CD4-positive, alpha-beta memory T cell (primary cell): ENCODE data around the gene NOC3L. TPM values are rescaled to one million over a fixed set of nuclear protein-coding genes. Genes with fewer than 3 reads are reported as not detected.
A peak's percentile ranks its signal among the peaks of the same experiment; 100 is the strongest.
"Not testable (repeated sequence)": the region's sequence is repeated elsewhere in the genome, so short reads cannot be mapped to it uniquely, and the experiment has no call there.

Experiments used
- CTCF ChIA-PET: fragments of 350-600 bp; sonication (Branson Sonifier 250); formaldehyde crosslinking; loops from one replicate; lab custom pipeline; 2021; ENCODE audit warnings: inconsistent platforms; ENCODE audit not compliant: partially characterized antibody; lab: Charles Lee
- POLR2A ChIA-PET: fragments of 350-600 bp; sonication (Branson Sonifier 250); formaldehyde crosslinking; loops from one replicate; lab custom pipeline; 2021; ENCODE audit not compliant: partially characterized antibody; lab: Charles Lee
- DNase-seq, 5 donors: peaks; one replicate each; pipeline versions ENCODE4 v3.0.0 to v3.0.0-alpha.2; 2020 to 2022; ENCODE audit warnings: mixed read lengths in 1 of 5
- H3K27ac ChIP-seq: one replicate; pipeline ENCODE4 v1.7.0; 2013; ENCODE audit warnings: low read depth, low read length
- H3K27me3 ChIP-seq: 2 replicates; pipeline ENCODE4 v1.7.0; 2013; ENCODE audit warnings: mild to moderate bottlenecking, low read length, moderate library complexity; ENCODE audit not compliant: insufficient read depth
- H3K36me3 ChIP-seq: 2 replicates; pipeline ENCODE4 v1.7.0; 2013; ENCODE audit warnings: mild to moderate bottlenecking, low read length, moderate library complexity; ENCODE audit not compliant: insufficient read depth
- H3K4me1 ChIP-seq: 2 replicates; pipeline ENCODE4 v1.7.0; 2013; ENCODE audit warnings: mild to moderate bottlenecking, low read length, moderate library complexity; ENCODE audit not compliant: insufficient read depth
- H3K4me3 ChIP-seq, 2 donors: one replicate each; pipeline ENCODE4 v1.7.0; 2013; ENCODE audit warnings: low read length in 2 of 2, mild to moderate bottlenecking in 1 of 2
- H3K9me3 ChIP-seq, 2 donors: one replicate each; pipeline ENCODE4 v1.7.0; 2013; ENCODE audit warnings: low read length in 2 of 2, control low read depth in 1 of 2; ENCODE audit not compliant: control insufficient read depth in 1 of 2
- H3K27ac Mint-ChIP-seq, 7 donors: one replicate each; pipeline ENCODE4 v1.8.0; 2020 to 2021; ENCODE audit warnings: mixed read lengths in 7 of 7, mild to moderate bottlenecking in 6 of 7, inconsistent platforms in 3 of 7, moderate library complexity in 3 of 7
- H3K27me3 Mint-ChIP-seq, 2 donors: one replicate each; pipeline ENCODE4 v1.8.0; 2020 to 2021; ENCODE audit warnings: mixed read lengths in 2 of 2
- H3K36me3 Mint-ChIP-seq, 2 donors: one replicate each; pipeline ENCODE4 v1.8.0; 2020 to 2021; ENCODE audit warnings: mixed read lengths in 2 of 2, inconsistent platforms in 1 of 2, mild to moderate bottlenecking in 1 of 2
- H3K4me1 Mint-ChIP-seq, 4 donors: one replicate each; pipeline ENCODE4 v1.8.0; 2020 to 2021; ENCODE audit warnings: mixed read lengths in 4 of 4, mild to moderate bottlenecking in 1 of 4
- H3K4me3 Mint-ChIP-seq, 8 donors: one replicate each; pipeline ENCODE4 v1.8.0; 2020 to 2021; ENCODE audit warnings: mixed read lengths in 8 of 8, mild to moderate bottlenecking in 7 of 8, moderate library complexity in 6 of 8, inconsistent platforms in 3 of 8
- H3K9me3 Mint-ChIP-seq, 8 donors: one replicate each; pipeline ENCODE4 v1.8.0; 2020 to 2021; ENCODE audit warnings: mixed read lengths in 8 of 8, mild to moderate bottlenecking in 5 of 8, inconsistent platforms in 3 of 8, moderate library complexity in 1 of 8
- intact Hi-C: fragments of 100-400 bp; cut with micrococcal nuclease; formaldehyde crosslinking; loops from one replicate; pipeline ENCODE4 v1.15.1; 2023
- polyA plus RNA-seq, 2 donors: library from polyadenylated mRNA; unstranded; fragments of 300-500 nt; fragmentation: Illumina TruSeq; gene quantifications; one replicate each; pipeline ENCODE4 v1.2.3, GENCODE V29; 2021
- total RNA-seq, 2 experiments: library from RNA; stranded (reverse); gene quantifications; one replicate each; pipeline ENCODE4 v1.2.3, GENCODE V29; 2021

NOC3L gene
- total and polyA plus RNA-seq, 4 experiments from 2014 or later: 6.2 to 22.5 (median 18.8) TPM

- Mint-ChIP-seq H3K36me3 (peaks cover 54 to 58% of the 10 kb centered on the region in 2 donors), H3K27ac (peak overlapping the region in 2 of 7 donors; percentile 9 to 46)
- H3K4me1 ChIP-seq, H3K27me3 Mint-ChIP-seq, H3K4me3 Mint-ChIP-seq, H3K9me3 ChIP-seq, POLR2A ChIA-PET, H3K27ac ChIP-seq, DNase-seq, H3K9me3 Mint-ChIP-seq, H3K4me1 Mint-ChIP-seq, H3K4me3 ChIP-seq, H3K27me3 ChIP-seq, intact Hi-C loops: not testable (repeated sequence)
- H3K36me3 ChIP-seq: peaks cover 55% of the 10 kb centered on the region
- CTCF ChIA-PET: interaction anchor here (1.0 to 1.6 kb wide), 3 partner anchors 12 to 29 kb away, joined by 3 to 5 read pairs (median 5); partner anchors contain the start of gene NOC3L
Observed at GRCh38 chr10:94350500-94350899, 12.2 kb downstream of the NOC3L start.

- peak overlapping the region in 1 of 7 donors; percentile 31 for H3K27ac Mint-ChIP-seq
- no peaks in the 10 kb centered on the region for H3K4me1 ChIP-seq
- intact Hi-C loops: no loop called here
- no peaks in the 10 kb centered on the region for H3K9me3 Mint-ChIP-seq
- peaks cover 59% of the 10 kb centered on the region for H3K36me3 ChIP-seq
- DNase-seq: no peak
- H3K36me3 Mint-ChIP-seq: peaks cover 59% of the 10 kb centered on the region in 2 donors
- POLR2A ChIA-PET: no interaction called here
- no peaks in the 10 kb centered on the region for H3K27me3 ChIP-seq
- peaks cover 0 to 1% (median 0%) of the 10 kb centered on the region in 4 donors for H3K4me1 Mint-ChIP-seq
- H3K9me3 ChIP-seq: no peaks in the 10 kb centered on the region
- CTCF ChIA-PET: interaction anchor here (1.5 to 1.6 kb wide), 2 partner anchors 13 to 28 kb away, joined by 5 read pairs; partner anchors contain the start of gene NOC3L
- H3K4me3 Mint-ChIP-seq: no peak overlapping the region
- H3K4me3 ChIP-seq: no peak overlapping the region
- no peaks in the 10 kb centered on the region for H3K27me3 Mint-ChIP-seq
- H3K27ac ChIP-seq: no peak overlapping the region
Observed at GRCh38 chr10:94349327-94349726, 13.4 kb downstream of the NOC3L start.

GRCh38 chr10:94344522-94345122 lies 18.1 kb downstream of the NOC3L start:
- peak overlapping the region in 1 of 7 donors; percentile 52 for H3K27ac Mint-ChIP-seq
- Histone ChIP-seq H3K27ac (no peak overlapping the region), H3K4me1 (no peaks in the 10 kb centered on the region), H3K4me3 (no peak overlapping the region), H3K27me3 (no peaks in the 10 kb centered on the region), H3K36me3 (peaks cover 47% of the 10 kb centered on the region), H3K9me3 (no peaks in the 10 kb centered on the region)
- ChIA-PET CTCF (interaction anchor here (2.6 kb wide), 1 partner anchor 24 kb away, joined by 14 read pairs; no protein-coding TSS in a partner anchor), POLR2A (no interaction called here)
- H3K4me3 Mint-ChIP-seq: no peak overlapping the region
- peaks cover 0 to 3% (median 1%) of the 10 kb centered on the region in 4 donors for H3K4me1 Mint-ChIP-seq
- no peaks in the 10 kb centered on the region for H3K27me3 Mint-ChIP-seq
- H3K9me3 Mint-ChIP-seq: no peaks in the 10 kb centered on the region
- no peak for DNase-seq
- intact Hi-C loops: no loop called here
- H3K36me3 Mint-ChIP-seq: peaks cover 47 to 57% of the 10 kb centered on the region in 2 donors

GRCh38 chr10:94343151-94343550 lies 19.6 kb downstream of the NOC3L start:
- H3K36me3 ChIP-seq: peaks cover 51% of the 10 kb centered on the region
- no peak overlapping the region for H3K27ac Mint-ChIP-seq

GRCh38 chr10:94334857-94335256 lies 27.9 kb downstream of the NOC3L start:
- Histone ChIP-seq H3K4me1 (no peaks in the 10 kb centered on the region), H3K9me3 (no peaks in the 10 kb centered on the region), H3K27ac (no peak overlapping the region), H3K27me3 (no peaks in the 10 kb centered on the region), H3K4me3 (no peak overlapping the region), H3K36me3 (peaks cover 57% of the 10 kb centered on the region)
- intact Hi-C loops: no loop called here
- no peak for DNase-seq
- peaks cover 0 to 1% (median 0%) of the 10 kb centered on the region in 4 donors for H3K4me1 Mint-ChIP-seq
- CTCF ChIA-PET: interaction anchor here (4.7 kb wide), 1 partner anchor 13 kb away, joined by 59 read pairs; no protein-coding TSS in a partner anchor
- H3K36me3 Mint-ChIP-seq: peaks cover 76 to 82% of the 10 kb centered on the region in 2 donors
- no peaks in the 10 kb centered on the region for H3K27me3 Mint-ChIP-seq
- no peak overlapping the region for H3K4me3 Mint-ChIP-seq
- POLR2A ChIA-PET: no interaction called here
- no peaks in the 10 kb centered on the region for H3K9me3 Mint-ChIP-seq
- H3K27ac Mint-ChIP-seq: no peak overlapping the region

More at GRCh38 chr10:94343151-94343550, 19.6 kb downstream of the NOC3L start:
- Histone ChIP-seq H3K27me3 (no peaks in the 10 kb centered on the region), H3K4me3 (no peak overlapping the region), H3K4me1 (no peaks in the 10 kb centered on the region), H3K9me3 (no peaks in the 10 kb centered on the region), H3K27ac (no peak overlapping the region)
- ChIA-PET POLR2A (no interaction called here), CTCF (interaction anchor here (1.1 to 2.6 kb wide), 4 partner anchors 8 to 23 kb away, joined by 3 to 14 read pairs (median 4); partner anchors contain the start of gene NOC3L)
- no peak for DNase-seq
- intact Hi-C loops: no loop called here
- no peak overlapping the region for H3K4me3 Mint-ChIP-seq
- no peaks in the 10 kb centered on the region for H3K9me3 Mint-ChIP-seq
- H3K36me3 Mint-ChIP-seq: peaks cover 56 to 64% of the 10 kb centered on the region in 2 donors
- H3K4me1 Mint-ChIP-seq: peaks cover 0 to 3% (median 1%) of the 10 kb centered on the region in 4 donors
- no peaks in the 10 kb centered on the region for H3K27me3 Mint-ChIP-seq

- intact Hi-C loops: no loop called here
- POLR2A ChIA-PET: no interaction called here
- Histone ChIP-seq H3K27ac (no peak overlapping the region), H3K27me3 (no peaks in the 10 kb centered on the region), H3K4me3 (no peak overlapping the region), H3K4me1 (no peaks in the 10 kb centered on the region), H3K9me3 (no peaks in the 10 kb centered on the region), H3K36me3 (peaks cover 39% of the 10 kb centered on the region)
- no peaks in the 10 kb centered on the region for H3K9me3 Mint-ChIP-seq
- H3K36me3 Mint-ChIP-seq: peaks cover 60 to 73% of the 10 kb centered on the region in 2 donors
- peaks cover 0 to 1% (median 0%) of the 10 kb centered on the region in 4 donors for H3K4me1 Mint-ChIP-seq
- no peak for DNase-seq
- CTCF ChIA-PET: interaction anchor here (1.3 to 4.7 kb wide), 3 partner anchors 10 to 111 kb away, joined by 4 to 59 read pairs (median 6); no protein-coding TSS in a partner anchor
- H3K27ac Mint-ChIP-seq: no peak overlapping the region
- no peak overlapping the region for H3K4me3 Mint-ChIP-seq
- no peaks in the 10 kb centered on the region for H3K27me3 Mint-ChIP-seq
Observed at GRCh38 chr10:94333051-94333450, 29.7 kb downstream of the NOC3L start.

GRCh38 chr10:94328613-94329012 lies 34.1 kb downstream of the NOC3L start:
- Histone ChIP-seq H3K4me3 (no peak overlapping the region), H3K27ac (no peak overlapping the region), H3K27me3 (no peaks in the 10 kb centered on the region), H3K36me3 (peaks cover 6% of the 10 kb centered on the region), H3K4me1 (no peaks in the 10 kb centered on the region), H3K9me3 (no peaks in the 10 kb centered on the region)
- POLR2A ChIA-PET: no interaction called here
- H3K27me3 Mint-ChIP-seq: no peaks in the 10 kb centered on the region
- intact Hi-C loops: no loop called here
- H3K4me1 Mint-ChIP-seq: peaks cover 0 to 2% (median 0%) of the 10 kb centered on the region in 4 donors
- H3K4me3 Mint-ChIP-seq: no peak overlapping the region
- DNase-seq: no peak
- H3K9me3 Mint-ChIP-seq: no peaks in the 10 kb centered on the region
- CTCF ChIA-PET: interaction anchor here (2.1 kb wide), 1 partner anchor 9 kb away, joined by 9 read pairs; no protein-coding TSS in a partner anchor
- peaks cover 36 to 58% of the 10 kb centered on the region in 2 donors for H3K36me3 Mint-ChIP-seq
- no peak overlapping the region for H3K27ac Mint-ChIP-seq
